IMR-90 (cell line): ENCODE measurements around the gene PUS3. TPM values are rescaled to one million over a fixed set of nuclear protein-coding genes. Genes with fewer than 3 reads are reported as not detected.

Experiments
- ATAC-seq: fragments of 200-7000 bp; cut with Tn5 transposase; 2 replicates; pipeline ENCODE4 v1.9.1; 2020; ENCODE audit warnings: low read depth, mild to moderate bottlenecking, moderate library complexity
- BruUV-seq: library from RNA; stranded (reverse); fragments of 400-500 nt; replicated peaks from 2 replicates; lab custom pipeline; 2021; lab: Mats Ljungman, UMichigan
- CTCF ChIA-PET: fragments of 300-600 bp; formaldehyde crosslinking; extraction: SDS; loops from one replicate; lab custom pipeline; 2021; ENCODE audit warnings: antibody characterized with exemption; lab: Yijun Ruan, JAX
- POLR2A ChIA-PET: fragments of 300-600 bp; sonication (Branson Sonifier 250); formaldehyde crosslinking; loops from one replicate; lab custom pipeline; 2022; ENCODE audit warnings: antibody characterized with exemption; ENCODE audit not compliant: unreplicated experiment; lab: Charles Lee
- DNase-seq: peaks from one replicate; pipeline ENCODE4 v3.0.0; 2013
- H2AFZ ChIP-seq: replicated peaks from 2 replicates; pipeline ENCODE3; 2013; ENCODE audit warnings: low read length, mild to moderate bottlenecking; ENCODE audit not compliant: poor library complexity
- H2AK5ac ChIP-seq: 2 replicates; pipeline ENCODE4 v1.6.1; 2013; ENCODE audit warnings: low read depth, low read length, inconsistent platforms
- H2AK9ac ChIP-seq: replicated peaks from 2 replicates; pipeline ENCODE3; 2013; ENCODE audit warnings: mild to moderate bottlenecking, low read depth, low read length, moderate library complexity; ENCODE audit not compliant: poor library complexity
- H2BK120ac ChIP-seq: 2 replicates; pipeline ENCODE4 v1.6.1; 2013; ENCODE audit warnings: low read depth, low read length, inconsistent platforms
- H2BK15ac ChIP-seq: 3 replicates; pipeline ENCODE4 v1.6.1; 2013; ENCODE audit warnings: low read depth, low read length, inconsistent platforms
- H2BK20ac ChIP-seq: 2 replicates; pipeline ENCODE4 v1.6.1; 2013; ENCODE audit warnings: low read depth, mild to moderate bottlenecking, inconsistent platforms, low read length, moderate library complexity
- H2BK5ac ChIP-seq: 2 replicates; pipeline ENCODE4 v1.6.1; 2013; ENCODE audit warnings: mild to moderate bottlenecking, low read depth, low read length, inconsistent platforms; ENCODE audit not compliant: poor library complexity, severe bottlenecking
- H3K14ac ChIP-seq: replicated peaks from 2 replicates; pipeline ENCODE4 v1.6.1; 2013; ENCODE audit warnings: low read depth, low read length, inconsistent platforms
- H3K18ac ChIP-seq: 2 replicates; pipeline ENCODE4 v1.6.1; 2013; ENCODE audit warnings: low read depth, low read length, control low read depth
- H3K23ac ChIP-seq: 2 replicates; pipeline ENCODE4 v1.6.1; 2013; ENCODE audit warnings: low read depth, low read length, inconsistent platforms
- H3K27ac ChIP-seq: 2 replicates; pipeline ENCODE4 v1.5.1; 2013; ENCODE audit warnings: mild to moderate bottlenecking, control low read depth, low read length; ENCODE audit not compliant: insufficient read depth
- H3K27me3 ChIP-seq: 2 replicates; pipeline ENCODE4 v1.6.1; 2013; ENCODE audit warnings: low read length; ENCODE audit not compliant: control insufficient read depth, insufficient read depth
- H3K36me3 ChIP-seq: 2 replicates; pipeline ENCODE4 v1.6.1; 2013; ENCODE audit warnings: low read length, mixed read lengths; ENCODE audit not compliant: control insufficient read depth, insufficient read depth
- H3K4ac ChIP-seq: 2 replicates; pipeline ENCODE4 v1.6.1; 2013; ENCODE audit warnings: low read depth, low read length, inconsistent platforms
- H3K4me1 ChIP-seq: 2 replicates; pipeline ENCODE4 v1.6.1; 2013; ENCODE audit warnings: low read length, mixed read lengths; ENCODE audit not compliant: control insufficient read depth, insufficient read depth
- H3K4me2 ChIP-seq: 2 replicates; pipeline ENCODE4 v1.6.1; 2013; ENCODE audit warnings: low read depth, mild to moderate bottlenecking, control low read depth, low read length, moderate library complexity
- H3K4me3 ChIP-seq: 2 replicates; pipeline ENCODE4 v1.5.1; 2013; ENCODE audit warnings: low read depth, mild to moderate bottlenecking, control low read depth, low read length, moderate library complexity; ENCODE audit not compliant: insufficient read depth
- H3K56ac ChIP-seq: 2 replicates; pipeline ENCODE4 v1.6.1; 2013; ENCODE audit warnings: low read length, inconsistent platforms; ENCODE audit not compliant: insufficient read depth; ENCODE audit errors: extremely low read depth
- H3K79me1 ChIP-seq, 2 experiments: 2 replicates each; pipeline ENCODE4 v1.6.1; 2013; ENCODE audit warnings: low read length in 2 of 2, inconsistent platforms in 1 of 2, low read depth in 1 of 2
- H3K9ac ChIP-seq: 2 replicates; pipeline ENCODE4 v1.6.1; 2013; ENCODE audit warnings: low read depth, low read length, control low read depth
- H3K9me1 ChIP-seq: 2 replicates; pipeline ENCODE4 v1.6.1; 2013; ENCODE audit warnings: low read length, inconsistent platforms; ENCODE audit not compliant: insufficient read depth
- H3K9me3 ChIP-seq: 2 replicates; pipeline ENCODE4 v1.6.1; 2013; ENCODE audit warnings: low read length; ENCODE audit not compliant: control insufficient read depth, insufficient read depth
- H4K20me1 ChIP-seq: 2 replicates; pipeline ENCODE4 v1.6.1; 2013; ENCODE audit warnings: low read length, inconsistent platforms; ENCODE audit not compliant: insufficient read depth
- H4K5ac ChIP-seq: 2 replicates; pipeline ENCODE4 v1.6.1; 2013; ENCODE audit warnings: mild to moderate bottlenecking, low read depth, low read length, control low read depth
- H4K8ac ChIP-seq, 2 experiments: 2 replicates each; pipeline ENCODE4 v1.6.1; 2013; ENCODE audit warnings: low read depth in 2 of 2, low read length in 2 of 2, control low read depth in 1 of 2, inconsistent platforms in 1 of 2
- H4K91ac ChIP-seq: 2 replicates; pipeline ENCODE4 v1.6.1; 2013; ENCODE audit warnings: low read depth, low read length, inconsistent platforms; ENCODE audit not compliant: insufficient read depth
- BHLHE40 ChIP-seq: fragments of 150-350 bp; IDR thresholded peaks from 2 replicates; pipeline ENCODE4 v1.6.1; 2016; ENCODE audit warnings: mild to moderate bottlenecking, low read depth, low read length
- CEBPB ChIP-seq: IDR thresholded peaks from 2 replicates; pipeline ENCODE4 v1.6.1; 2012; ENCODE audit warnings: low read depth, low read length, improper control_type of control experiment
- CHD1 ChIP-seq: IDR thresholded peaks from 2 replicates; pipeline ENCODE4 v1.6.1; 2012; ENCODE audit warnings: low read depth, low read length, improper control_type of control experiment
- FOS ChIP-seq: fragments of 150-350 bp; IDR thresholded peaks from 2 replicates; pipeline ENCODE4 v1.6.1; 2016; ENCODE audit warnings: low read depth, low read length
- MAFK ChIP-seq: IDR thresholded peaks from 2 replicates; pipeline ENCODE4 v1.6.1; 2012; ENCODE audit warnings: low read depth, low read length, improper control_type of control experiment
- MAZ ChIP-seq: IDR thresholded peaks from 2 replicates; pipeline ENCODE4 v1.6.1; 2012; ENCODE audit warnings: low read depth, mild to moderate bottlenecking, low read length, improper control_type of control experiment, moderate library complexity, borderline replicate concordance
- MXI1 ChIP-seq: IDR thresholded peaks from 2 replicates; pipeline ENCODE4 v1.6.1; 2012; ENCODE audit warnings: low read depth, mild to moderate bottlenecking, low read length, moderate library complexity, borderline replicate concordance
- NFE2L2 ChIP-seq: fragments of 150-350 bp; IDR thresholded peaks from 2 replicates; pipeline ENCODE4 v1.6.1; 2016; ENCODE audit warnings: low read depth, mild to moderate bottlenecking, low read length
- POLR2A ChIP-seq: IDR thresholded peaks from 2 replicates; pipeline ENCODE4 v1.6.1; 2012; ENCODE audit warnings: mild to moderate bottlenecking, low read depth, low read length
- RAD21 ChIP-seq: IDR thresholded peaks from 2 replicates; pipeline ENCODE4 v1.6.1; 2012; ENCODE audit warnings: low read length, improper control_type of control experiment
- RCOR1 ChIP-seq: IDR thresholded peaks from 2 replicates; pipeline ENCODE4 v1.6.1; 2012; ENCODE audit warnings: mild to moderate bottlenecking, low read length, improper control_type of control experiment; ENCODE audit not compliant: insufficient replicate concordance
- RFX5 ChIP-seq: IDR thresholded peaks from 2 replicates; pipeline ENCODE4 v1.8.0; 2012; ENCODE audit warnings: low read depth, mild to moderate bottlenecking, low read length, moderate library complexity
- SMC3 ChIP-seq: fragments of 150-350 bp; IDR thresholded peaks from 2 replicates; pipeline ENCODE4 v1.6.1; 2016; ENCODE audit warnings: low read depth, mild to moderate bottlenecking, antibody characterized with exemption, low read length, moderate library complexity
- WGBS, 2 experiments: methylation state at CpG; one replicate each; pipeline versions ENCODE4 v1.1.5 to v1.1.7; 2013; ENCODE audit warnings: missing lambda C conversion rate in 2 of 2; ENCODE audit not compliant: insufficient read length in 1 of 2; ENCODE audit errors: extremely low coverage in 2 of 2; 5-methylcytosine and 5-hydroxymethylcytosine counted together
- dilution Hi-C: fragments of 300-500 bp; cut with HindIII; formaldehyde crosslinking; loops from one replicate; pipeline ENCODE4 v1.14.3; 2018; ENCODE audit warnings: low sequenced_read_pairs; ENCODE audit not compliant: unreplicated experiment
- in situ Hi-C: fragments of 300-500 bp; cut with MboI; formaldehyde crosslinking; loops from 3 replicates; pipeline ENCODE4 v1.14.3; 2019; ENCODE audit warnings: low sequenced_read_pairs, inconsistent platforms, mixed read lengths
- intact Hi-C: fragments of 100-400 bp; cut with micrococcal nuclease; formaldehyde crosslinking; loops from 2 replicates; pipeline ENCODE4 v1.10.0; 2022
- polyA plus RNA-seq, 3 experiments: library from polyadenylated mRNA; depleted of rRNA; stranded (reverse); fragments of >200 nt; gene quantifications; 2 replicates each; pipeline ENCODE4 v1.2.3, GENCODE V29; 2012; ENCODE audit warnings: low replicate concordance in 1 of 3
- total RNA-seq: library from RNA; depleted of rRNA; stranded (reverse); fragments of >200 nt; gene quantifications from 2 replicates; pipeline ENCODE4 v1.2.3, GENCODE V29; 2012
- TF ChIP-seq, protein P1 (sequence below): fragments of 150-350 bp; IDR thresholded peaks from 2 replicates; pipeline ENCODE4 v1.6.1; 2017; ENCODE audit warnings: mild to moderate bottlenecking, antibody characterized with exemption, low read length, low read depth
- TF ChIP-seq, protein P2 (sequence below): conservative IDR thresholded peaks from 2 replicates; pipeline ENCODE4 v1.5.1; 2012; ENCODE audit warnings: mild to moderate bottlenecking, low read depth, low read length, improper control_type of control experiment
- TF ChIP-seq, protein P3 (sequence below): fragments of 150-350 bp; IDR thresholded peaks from 2 replicates; pipeline ENCODE4 v1.6.1; 2016; ENCODE audit warnings: low read depth, mild to moderate bottlenecking, low read length, moderate library complexity, borderline replicate concordance

PUS3 gene
- total and polyA plus RNA-seq, 2 of the 4 experiments (the other 2 are of a cell fraction): 6.1 to 11.7 TPM

DNA sequence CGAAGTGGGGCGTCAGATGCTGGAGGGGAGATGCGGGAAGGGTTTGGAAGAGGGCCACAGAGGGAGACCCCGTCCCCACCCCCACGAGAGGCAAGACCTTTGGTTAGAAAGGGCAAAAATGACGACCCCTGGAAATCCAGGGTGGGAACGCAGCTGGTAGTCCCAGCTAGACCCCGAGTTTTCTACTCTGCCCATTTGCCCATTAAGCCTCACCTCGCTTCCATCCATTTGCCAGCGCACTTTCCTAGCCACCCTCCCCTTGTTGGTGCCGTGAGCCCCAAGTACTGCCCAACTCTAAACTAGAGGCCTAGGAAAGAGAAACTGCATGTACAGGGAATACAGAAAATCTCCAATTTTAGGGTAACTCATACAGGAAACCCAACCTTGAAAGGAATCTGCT is 1.7 kb upstream of the PUS3 start:
- DNase-seq: no peak
- Histone ChIP-seq H3K4me3 (no peak overlapping the region), H3K9me3 (peaks cover 3% of the 10 kb centered on the region; the same call in 1 of the 2 replicates), H3K4ac (no peak overlapping the region), H3K4me2 (no peak overlapping the region), H4K91ac (no peak overlapping the region), H4K8ac (no peak overlapping the region), H2AK5ac (no peak overlapping the region), H3K9me1 (no peaks in the 10 kb centered on the region; the same call in 1 of the 2 replicates), H3K36me3 (peaks cover 4% of the 10 kb centered on the region), H2BK15ac (no peak overlapping the region), H4K20me1 (no peaks in the 10 kb centered on the region), H3K4me1 (0 out of 2 replicates have a peak, but pooled peaks cover 2% of the 10 kb centered on the region), H3K27me3 (peaks cover 21% of the 10 kb centered on the region), H3K56ac (no peak overlapping the region), H3K23ac (no peak overlapping the region), H3K27ac (no peak overlapping the region), H2BK20ac (no peak overlapping the region), H3K18ac (no peak overlapping the region), H3K14ac (no peak overlapping the region), H4K5ac (no peak overlapping the region), H3K79me1 (peaks cover 12 to 20% of the 10 kb centered on the region in 2 experiments; a peak in 3 of 4 replicates), H3K9ac (no peak overlapping the region), H2BK120ac (no peak overlapping the region), H2AK9ac (no peak overlapping the region), H2AFZ (no peak overlapping the region), H2BK5ac (no peak overlapping the region)
- intact Hi-C loops (no loop called here), dilution Hi-C loops (loop anchor here (25.0 kb wide), 1 partner anchor 308 kb away; the partner anchor contains the start of genes FAM118B and RPUSD4), in situ Hi-C loops (no loop called here)
- ATAC-seq: no peak
- ChIA-PET CTCF (no interaction called here), POLR2A (no interaction called here)
- WGBS, 2 experiments: no CpG with 5 or more reads among the region's 11 CpGs
- no TSS peak for BruUV-seq
- TF ChIP-seq, protein P1, sequence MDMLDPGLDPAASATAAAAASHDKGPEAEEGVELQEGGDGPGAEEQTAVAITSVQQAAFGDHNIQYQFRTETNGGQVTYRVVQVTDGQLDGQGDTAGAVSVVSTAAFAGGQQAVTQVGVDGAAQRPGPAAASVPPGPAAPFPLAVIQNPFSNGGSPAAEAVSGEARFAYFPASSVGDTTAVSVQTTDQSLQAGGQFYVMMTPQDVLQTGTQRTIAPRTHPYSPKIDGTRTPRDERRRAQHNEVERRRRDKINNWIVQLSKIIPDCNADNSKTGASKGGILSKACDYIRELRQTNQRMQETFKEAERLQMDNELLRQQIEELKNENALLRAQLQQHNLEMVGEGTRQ: no peak
- TF ChIP-seq, protein P2, sequence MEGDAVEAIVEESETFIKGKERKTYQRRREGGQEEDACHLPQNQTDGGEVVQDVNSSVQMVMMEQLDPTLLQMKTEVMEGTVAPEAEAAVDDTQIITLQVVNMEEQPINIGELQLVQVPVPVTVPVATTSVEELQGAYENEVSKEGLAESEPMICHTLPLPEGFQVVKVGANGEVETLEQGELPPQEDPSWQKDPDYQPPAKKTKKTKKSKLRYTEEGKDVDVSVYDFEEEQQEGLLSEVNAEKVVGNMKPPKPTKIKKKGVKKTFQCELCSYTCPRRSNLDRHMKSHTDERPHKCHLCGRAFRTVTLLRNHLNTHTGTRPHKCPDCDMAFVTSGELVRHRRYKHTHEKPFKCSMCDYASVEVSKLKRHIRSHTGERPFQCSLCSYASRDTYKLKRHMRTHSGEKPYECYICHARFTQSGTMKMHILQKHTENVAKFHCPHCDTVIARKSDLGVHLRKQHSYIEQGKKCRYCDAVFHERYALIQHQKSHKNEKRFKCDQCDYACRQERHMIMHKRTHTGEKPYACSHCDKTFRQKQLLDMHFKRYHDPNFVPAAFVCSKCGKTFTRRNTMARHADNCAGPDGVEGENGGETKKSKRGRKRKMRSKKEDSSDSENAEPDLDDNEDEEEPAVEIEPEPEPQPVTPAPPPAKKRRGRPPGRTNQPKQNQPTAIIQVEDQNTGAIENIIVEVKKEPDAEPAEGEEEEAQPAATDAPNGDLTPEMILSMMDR: no peak
- TF ChIP-seq MAZ: no peak
- TF ChIP-seq NFE2L2: no peak
- TF ChIP-seq CEBPB: no peak
- TF ChIP-seq, protein P3, sequence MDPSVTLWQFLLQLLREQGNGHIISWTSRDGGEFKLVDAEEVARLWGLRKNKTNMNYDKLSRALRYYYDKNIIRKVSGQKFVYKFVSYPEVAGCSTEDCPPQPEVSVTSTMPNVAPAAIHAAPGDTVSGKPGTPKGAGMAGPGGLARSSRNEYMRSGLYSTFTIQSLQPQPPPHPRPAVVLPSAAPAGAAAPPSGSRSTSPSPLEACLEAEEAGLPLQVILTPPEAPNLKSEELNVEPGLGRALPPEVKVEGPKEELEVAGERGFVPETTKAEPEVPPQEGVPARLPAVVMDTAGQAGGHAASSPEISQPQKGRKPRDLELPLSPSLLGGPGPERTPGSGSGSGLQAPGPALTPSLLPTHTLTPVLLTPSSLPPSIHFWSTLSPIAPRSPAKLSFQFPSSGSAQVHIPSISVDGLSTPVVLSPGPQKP: no peak
- no peak for TF ChIP-seq RAD21
- no peak for TF ChIP-seq SMC3
- TF ChIP-seq MXI1: no peak
- TF ChIP-seq FOS: no peak
- no peak for TF ChIP-seq CHD1
- TF ChIP-seq BHLHE40: no peak
- TF ChIP-seq MAFK: no peak
- TF ChIP-seq RFX5: no peak
- TF ChIP-seq RCOR1: no peak
- TF ChIP-seq POLR2A: no peak
